Endothelial cell of umbilical vein (primary cell): ENCODE results near the gene C6orf141.

Experiments
- EZH2 ChIP-seq: IDR thresholded peaks from 2 replicates; pipeline ENCODE4 v1.6.1; 2012; ENCODE audit warnings: borderline replicate concordance, low read depth, mild to moderate bottlenecking, moderate library complexity, low read length, inconsistent platforms; ENCODE audit not compliant: severe bottlenecking
- FOS ChIP-seq: IDR thresholded peaks from 2 replicates; pipeline ENCODE4 v1.6.1; 2011; ENCODE audit warnings: mild to moderate bottlenecking, low read length, moderate library complexity, borderline replicate concordance; ENCODE audit not compliant: insufficient read depth
- GATA2 ChIP-seq: IDR thresholded peaks from 2 replicates; pipeline ENCODE4 v1.7.0; 2011; ENCODE audit warnings: low read depth, mild to moderate bottlenecking, moderate library complexity, mixed read lengths, low read length; ENCODE audit not compliant: insufficient read length, insufficient read depth
- JUN ChIP-seq: IDR thresholded peaks from 2 replicates; pipeline ENCODE4 v1.6.1; 2011; ENCODE audit warnings: borderline replicate concordance, low read depth; ENCODE audit not compliant: insufficient read length, insufficient read depth
- MYC ChIP-seq: IDR thresholded peaks from one replicate; pipeline ENCODE4 v1.6.1; 2011; ENCODE audit warnings: mild to moderate bottlenecking, low read depth, low read length
- POLR2A ChIP-seq: IDR thresholded peaks from 2 replicates; pipeline ENCODE4 v1.6.1; 2012; ENCODE audit warnings: low read depth, mild to moderate bottlenecking, control low read depth, low read length
- POLR2AphosphoS5 ChIP-seq: IDR thresholded peaks from 2 replicates; pipeline ENCODE4 v1.6.1; 2012; ENCODE audit warnings: low read depth, mild to moderate bottlenecking, control low read depth, low read length, moderate library complexity; ENCODE audit not compliant: insufficient read depth
- TF ChIP-seq, protein P1 (sequence below): IDR thresholded peaks from 2 replicates; pipeline ENCODE4 v1.6.1; 2011; ENCODE audit not compliant: insufficient read depth, insufficient read length
- TF ChIP-seq, protein P2 (sequence below), 2 donors: IDR thresholded peaks; 1 replicate in 1 of 2; 2 replicates in 1 of 2; pipeline ENCODE4 v1.5.1; 2011; ENCODE audit warnings: low read length in 2 of 2, mild to moderate bottlenecking in 2 of 2, moderate library complexity in 2 of 2, control low read depth in 1 of 2, inconsistent platforms in 1 of 2, low read depth in 1 of 2; ENCODE audit not compliant: insufficient read depth in 1 of 2; ENCODE audit errors: extremely low read depth in 1 of 2

DNA sequence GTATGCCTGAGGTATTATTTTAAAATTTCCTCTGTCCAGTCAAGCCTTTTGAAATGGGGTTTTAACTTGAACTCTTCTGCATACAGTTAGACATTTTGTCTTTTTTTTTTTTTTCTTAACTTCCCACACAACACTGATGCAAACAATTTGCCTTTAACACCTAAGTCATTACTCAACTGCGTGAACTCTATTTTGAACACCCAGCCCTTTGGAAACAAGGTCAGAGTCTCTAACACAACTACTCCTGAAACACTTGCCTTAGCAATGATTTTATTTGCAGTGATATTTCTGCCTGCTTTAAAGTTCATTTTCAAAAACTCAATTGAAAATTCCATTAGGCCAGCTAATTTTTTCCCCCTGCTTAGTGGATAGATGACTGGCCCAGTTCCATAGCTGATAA lies 26.6 kb upstream of the C6orf141 start:
- TF ChIP-seq POLR2A: no peak
- TF ChIP-seq, protein P1, sequence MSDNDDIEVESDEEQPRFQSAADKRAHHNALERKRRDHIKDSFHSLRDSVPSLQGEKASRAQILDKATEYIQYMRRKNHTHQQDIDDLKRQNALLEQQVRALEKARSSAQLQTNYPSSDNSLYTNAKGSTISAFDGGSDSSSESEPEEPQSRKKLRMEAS: no peak
- TF ChIP-seq, protein P2, sequence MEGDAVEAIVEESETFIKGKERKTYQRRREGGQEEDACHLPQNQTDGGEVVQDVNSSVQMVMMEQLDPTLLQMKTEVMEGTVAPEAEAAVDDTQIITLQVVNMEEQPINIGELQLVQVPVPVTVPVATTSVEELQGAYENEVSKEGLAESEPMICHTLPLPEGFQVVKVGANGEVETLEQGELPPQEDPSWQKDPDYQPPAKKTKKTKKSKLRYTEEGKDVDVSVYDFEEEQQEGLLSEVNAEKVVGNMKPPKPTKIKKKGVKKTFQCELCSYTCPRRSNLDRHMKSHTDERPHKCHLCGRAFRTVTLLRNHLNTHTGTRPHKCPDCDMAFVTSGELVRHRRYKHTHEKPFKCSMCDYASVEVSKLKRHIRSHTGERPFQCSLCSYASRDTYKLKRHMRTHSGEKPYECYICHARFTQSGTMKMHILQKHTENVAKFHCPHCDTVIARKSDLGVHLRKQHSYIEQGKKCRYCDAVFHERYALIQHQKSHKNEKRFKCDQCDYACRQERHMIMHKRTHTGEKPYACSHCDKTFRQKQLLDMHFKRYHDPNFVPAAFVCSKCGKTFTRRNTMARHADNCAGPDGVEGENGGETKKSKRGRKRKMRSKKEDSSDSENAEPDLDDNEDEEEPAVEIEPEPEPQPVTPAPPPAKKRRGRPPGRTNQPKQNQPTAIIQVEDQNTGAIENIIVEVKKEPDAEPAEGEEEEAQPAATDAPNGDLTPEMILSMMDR (IDR thresholded peaks at IDR 0.05; ENCODE audit: extremely low read depth in 1 of 2, insufficient read depth in 1 of 2, low read depth in 1 of 2, low read length in 2 of 2): no peak
- no peak for TF ChIP-seq EZH2
- TF ChIP-seq FOS: no peak
- TF ChIP-seq GATA2: no peak
- TF ChIP-seq POLR2AphosphoS5: no peak
- no peak for TF ChIP-seq MYC
- TF ChIP-seq JUN: no peak
